ENCODE data around the gene GHRH. TPM values are rescaled to one million over a fixed set of nuclear protein-coding genes. Genes with fewer than 3 reads are reported as not detected.

The GHRH gene
- total RNA-seq, 2 donors from 2014 or later: not detected

GRCh38 chr20:37295595-37295994 lies 34.0 kb upstream of the GHRH start:
- ATAC-seq: no peak
- Mint-ChIP-seq H3K9me3 (no peaks in the 10 kb centered on the region), H3K36me3 (peaks cover 12 to 30% of the 10 kb centered on the region in 2 donors), H3K27ac (no peak overlapping the region)
- no peak for DNase-seq (ENCODE audit: low spot score in 2 of 2)

- Mint-ChIP-seq H3K27ac (peak overlapping the region in 1 of 2 donors; percentile 23), H3K9me3 (no peaks in the 10 kb centered on the region), H3K36me3 (peaks cover 12 to 30% of the 10 kb centered on the region in 2 donors)
- ATAC-seq (peak; percentile 92 to 93), DNase-seq (ENCODE audit: low spot score in 2 of 2) (peak in 1 of 2 donors; percentile 18)
Observed at GRCh38 chr20:37295001-37295400, 33.4 kb upstream of the GHRH start.

- Mint-ChIP-seq H3K36me3 (peaks cover 12 to 30% of the 10 kb centered on the region in 2 donors), H3K27ac (peak overlapping the region in 1 of 2 donors; percentile 23), H3K9me3 (no peaks in the 10 kb centered on the region)
- DNase-seq (ENCODE audit: low spot score in 2 of 2) (no peak), ATAC-seq (no peak)
Observed at GRCh38 chr20:37294262-37294981, 32.8 kb upstream of the GHRH start.

DNA sequence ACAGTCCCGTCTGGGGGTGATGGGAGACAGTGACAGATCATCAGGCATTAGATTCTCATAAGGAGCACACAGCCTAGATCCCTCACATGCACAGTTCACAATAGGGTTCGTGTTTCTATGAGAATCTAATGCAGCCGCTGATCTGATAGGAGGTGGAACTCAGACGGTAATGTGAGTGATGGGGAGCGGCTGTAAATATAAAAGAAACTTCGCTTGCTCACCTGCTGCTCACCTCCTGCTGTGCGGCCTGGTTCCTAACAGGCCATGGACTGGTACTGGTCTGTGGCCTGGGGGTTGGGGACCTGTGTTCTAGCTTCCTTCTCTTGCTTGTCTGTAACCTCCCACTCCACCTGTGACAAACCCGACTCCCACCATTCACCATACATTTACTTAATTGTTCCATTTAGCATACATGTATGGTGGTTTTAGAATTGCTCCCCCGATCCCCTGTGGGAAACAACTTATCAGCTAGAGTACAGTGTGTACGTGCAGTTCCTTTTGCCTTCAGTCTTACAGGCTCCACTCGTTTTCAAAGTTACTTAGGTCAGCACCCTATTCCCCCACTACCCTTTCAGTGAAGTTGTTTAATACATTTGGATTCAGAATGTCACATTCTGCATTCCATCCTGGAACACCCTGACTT lies 31.8 kb upstream of the GHRH start:
- DNase-seq (ENCODE audit: low spot score in 2 of 2): no peak
- Mint-ChIP-seq H3K27ac (no peak overlapping the region), H3K36me3 (peaks cover 12 to 30% of the 10 kb centered on the region in 2 donors), H3K9me3 (no peaks in the 10 kb centered on the region)
- ATAC-seq: no peak

DNA sequence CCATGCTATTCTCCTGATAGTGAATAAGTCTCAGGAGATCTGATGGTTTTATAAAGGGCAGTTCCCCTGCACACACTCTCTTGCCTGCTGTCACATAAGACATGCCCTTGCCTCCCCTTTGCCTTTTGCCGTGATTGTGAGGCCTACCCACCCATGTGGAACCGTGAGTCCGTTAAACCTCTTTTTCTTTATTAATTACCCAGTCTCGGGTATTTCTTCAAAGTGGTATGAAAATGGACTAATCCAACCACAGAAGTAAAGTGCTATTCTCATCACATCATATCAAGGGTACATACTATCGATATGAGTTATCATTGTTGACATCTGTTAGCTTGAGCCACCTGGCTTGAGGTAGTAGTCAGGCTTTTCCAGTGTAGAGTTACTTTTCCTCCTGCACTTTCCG lies 30.1 kb upstream of the GHRH start:
- Mint-ChIP-seq H3K9me3 (no peaks in the 10 kb centered on the region), H3K27ac (no peak overlapping the region), H3K36me3 (peaks cover 12 to 30% of the 10 kb centered on the region in 2 donors)
- DNase-seq (ENCODE audit: low spot score in 2 of 2) (no peak), ATAC-seq (no peak)

DNA sequence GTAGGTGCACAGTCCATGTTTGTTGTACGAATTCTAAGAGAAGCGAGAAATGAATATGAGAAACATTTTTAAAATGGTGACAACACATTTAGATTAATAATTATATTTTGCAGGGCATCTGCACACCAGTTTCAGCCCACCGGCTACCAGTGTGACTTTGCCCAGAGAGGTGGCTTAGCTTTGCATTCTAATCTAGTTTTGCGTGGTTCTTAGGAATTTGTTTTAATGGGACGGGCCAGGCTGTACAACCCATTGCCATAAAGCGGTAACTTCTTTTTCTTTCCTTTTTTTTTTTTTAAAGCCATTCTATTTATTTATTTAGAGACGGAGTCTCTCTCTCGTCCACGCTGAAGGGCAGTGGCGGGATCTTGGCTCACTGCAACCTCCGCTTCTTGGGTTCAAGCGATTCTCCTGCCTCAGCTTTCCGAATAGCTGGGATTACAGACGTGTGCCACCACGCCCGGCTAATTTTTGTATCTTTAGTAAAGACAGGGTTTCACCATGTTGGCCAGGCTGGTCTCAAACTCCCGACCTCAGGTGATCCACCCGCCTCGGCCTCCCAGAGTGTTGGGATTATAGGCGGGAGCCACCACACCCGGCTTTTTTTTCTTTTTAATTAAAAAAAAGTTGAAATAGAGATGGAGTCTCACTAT lies 28.7 kb upstream of the GHRH start:
- no peaks in the 10 kb centered on the region for H3K9me3 Mint-ChIP-seq
- H3K36me3 Mint-ChIP-seq: peaks cover 12 to 30% of the 10 kb centered on the region in 2 donors
- ATAC-seq (no peak), DNase-seq (ENCODE audit: low spot score in 2 of 2) (no peak)
- peak overlapping the region; percentile 79 to 92 for H3K27ac Mint-ChIP-seq

DNA sequence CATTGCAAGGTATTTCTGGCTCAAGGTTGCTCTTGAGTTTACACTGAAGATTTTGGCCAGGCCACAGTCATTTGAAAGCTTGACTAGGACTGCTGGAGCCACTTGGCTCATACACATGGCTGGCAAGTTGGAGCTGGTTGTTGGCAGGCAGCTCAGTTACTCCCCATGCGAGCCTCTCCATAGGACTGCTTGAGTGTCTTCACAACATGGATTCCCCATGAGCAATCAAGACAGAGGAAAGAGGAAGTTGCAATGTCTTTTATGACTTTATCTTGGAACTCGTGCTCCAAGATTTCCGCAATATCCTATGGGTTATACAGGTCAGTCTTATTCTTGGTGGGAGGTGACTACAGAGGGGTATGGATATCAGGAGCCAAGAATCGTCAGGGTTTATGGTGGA lies 26.5 kb upstream of the GHRH start:
- H3K9me3 Mint-ChIP-seq: no peaks in the 10 kb centered on the region
- DNase-seq (ENCODE audit: low spot score in 2 of 2) (no peak), ATAC-seq (no peak)
- H3K36me3 Mint-ChIP-seq: peaks cover 12 to 16% of the 10 kb centered on the region in 2 donors
- H3K27ac Mint-ChIP-seq: peak overlapping the region in 1 of 2 donors; percentile 92

- H3K36me3 Mint-ChIP-seq: no peaks in the 10 kb centered on the region
- no peak overlapping the region for H3K27ac Mint-ChIP-seq
- no peaks in the 10 kb centered on the region for H3K9me3 Mint-ChIP-seq
- ATAC-seq: no peak
- no peak for DNase-seq (ENCODE audit: low spot score in 2 of 2)
Observed at GRCh38 chr20:37285664-37286374, 24.2 kb upstream of the GHRH start.

- H3K27ac Mint-ChIP-seq: no peak overlapping the region
- ATAC-seq: no peak
- no peak for DNase-seq (ENCODE audit: low spot score in 2 of 2)
- H3K36me3 Mint-ChIP-seq: no peaks in the 10 kb centered on the region
- H3K9me3 Mint-ChIP-seq: no peaks in the 10 kb centered on the region
Observed at GRCh38 chr20:37284691-37285161, 23.1 kb upstream of the GHRH start.

GRCh38 chr20:37283530-37284195 lies 22.0 kb upstream of the GHRH start:
- H3K36me3 Mint-ChIP-seq: no peaks in the 10 kb centered on the region
- DNase-seq (ENCODE audit: low spot score in 2 of 2) (no peak), ATAC-seq (no peak)
- no peak overlapping the region for H3K27ac Mint-ChIP-seq
- H3K9me3 Mint-ChIP-seq: no peaks in the 10 kb centered on the region

DNA sequence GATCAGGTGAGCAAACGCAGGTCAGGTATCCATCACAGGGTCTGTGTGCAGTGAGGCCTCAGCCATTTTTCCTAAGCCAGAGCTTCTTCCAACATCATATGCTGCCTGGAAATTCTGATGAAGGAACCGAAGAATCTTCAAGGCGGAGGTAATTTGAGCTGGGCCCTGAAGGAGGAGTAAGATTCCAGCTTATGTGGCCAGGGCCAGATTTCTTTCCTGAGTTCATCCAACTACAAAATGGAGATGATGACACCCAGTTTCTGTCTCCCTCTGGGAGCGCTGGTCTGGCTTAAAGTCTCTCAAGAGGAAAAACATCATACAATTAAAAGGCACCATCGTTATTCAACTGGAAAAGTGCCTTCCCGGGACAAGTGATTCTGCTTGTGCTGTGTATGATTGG lies 20.9 kb upstream of the GHRH start:
- ATAC-seq (no peak), DNase-seq (ENCODE audit: low spot score in 2 of 2) (no peak)
- no peaks in the 10 kb centered on the region for H3K36me3 Mint-ChIP-seq
- no peak overlapping the region for H3K27ac Mint-ChIP-seq
- H3K9me3 Mint-ChIP-seq: no peaks in the 10 kb centered on the region

- H3K36me3 Mint-ChIP-seq: no peaks in the 10 kb centered on the region
- H3K9me3 Mint-ChIP-seq: no peaks in the 10 kb centered on the region
- no peak for ATAC-seq
- no peak overlapping the region for H3K27ac Mint-ChIP-seq
- DNase-seq (ENCODE audit: low spot score in 2 of 2): no peak
Observed at GRCh38 chr20:37280403-37280802, 18.8 kb upstream of the GHRH start.

DNA sequence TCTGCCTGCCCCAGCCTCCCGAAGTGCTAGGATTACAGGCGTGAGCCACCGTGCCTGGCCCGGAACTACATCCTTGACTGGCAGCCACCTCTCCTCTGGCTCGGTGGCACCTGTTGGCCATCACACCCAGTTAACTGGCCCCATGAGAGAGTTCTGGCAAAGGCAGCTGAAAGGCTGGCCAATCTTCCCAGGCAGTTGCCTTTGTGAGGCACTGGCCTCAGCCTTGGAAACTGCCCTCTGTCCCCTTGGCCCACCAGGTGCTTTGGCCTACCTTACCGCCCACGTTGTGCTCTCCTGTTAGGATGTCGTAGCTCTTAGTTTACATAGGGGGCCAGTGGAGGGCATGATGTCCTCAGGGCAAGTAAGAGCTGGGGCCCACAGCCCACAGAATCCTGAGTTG lies 18.2 kb upstream of the GHRH start:
- Mint-ChIP-seq H3K9me3 (no peaks in the 10 kb centered on the region), H3K36me3 (no peaks in the 10 kb centered on the region), H3K27ac (no peak overlapping the region)
- no peak for ATAC-seq
- DNase-seq (ENCODE audit: low spot score in 2 of 2): no peak

DNA sequence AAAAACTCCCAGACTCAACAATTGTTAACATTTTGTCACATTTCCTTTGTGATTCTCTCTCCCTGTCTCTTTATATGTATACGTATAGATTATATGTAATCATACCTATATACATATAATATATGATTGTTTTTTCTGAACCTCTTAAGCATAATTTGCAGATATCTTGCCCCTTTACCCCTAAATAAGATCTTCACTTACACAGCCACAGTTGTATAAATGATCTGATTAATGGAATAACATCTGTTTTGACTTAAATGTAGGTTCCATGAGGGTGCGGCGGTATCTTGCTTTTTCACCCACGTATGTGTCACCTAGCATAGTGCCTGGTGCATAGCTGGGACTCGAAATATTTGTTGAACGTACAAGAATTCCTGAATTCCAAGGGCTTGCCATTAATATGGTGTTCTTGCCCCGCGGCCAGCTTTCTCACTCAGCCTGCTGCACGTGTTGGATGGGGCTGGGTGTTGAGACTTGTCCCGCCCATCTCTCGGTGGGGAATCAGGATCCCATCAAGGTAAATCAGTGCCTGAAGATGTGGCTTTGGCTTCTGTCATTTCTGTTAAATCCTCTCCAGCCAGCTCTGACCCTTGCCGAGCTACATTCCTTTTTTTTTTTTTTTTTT lies 17.5 kb upstream of the GHRH start:
- H3K27ac Mint-ChIP-seq: no peak overlapping the region
- no peak for ATAC-seq
- no peak for DNase-seq (ENCODE audit: low spot score in 2 of 2)
- H3K9me3 Mint-ChIP-seq: no peaks in the 10 kb centered on the region
- no peaks in the 10 kb centered on the region for H3K36me3 Mint-ChIP-seq

GRCh38 chr20:37277253-37277593 lies 15.6 kb upstream of the GHRH start:
- DNase-seq (ENCODE audit: low spot score in 2 of 2) (no peak), ATAC-seq (no peak)
- Mint-ChIP-seq H3K9me3 (no peaks in the 10 kb centered on the region), H3K36me3 (no peaks in the 10 kb centered on the region), H3K27ac (no peak overlapping the region)
